Stimulated activated effector memory CD8-positive, alpha-beta T cell treated with anti-CD3 and anti-CD28 coated beads, Interleukin-12 subunit alpha, Interleukin-12 subunit beta, amount 100 ng/mL, for 72 hours (primary cell): ENCODE results near the gene MOGAT3.

ENCODE experiments used
- ATAC-seq: fragments of 150-1000 bp; cut with Tn5 transposase; 2 replicates; pipeline ENCODE4 v1.10.0; 2021
- DNase-seq, 2 donors: peaks; one replicate each; pipeline ENCODE4 v3.0.0; 2021 to 2022; ENCODE audit warnings: low spot score in 2 of 2
- H3K27ac Mint-ChIP-seq: one replicate; pipeline ENCODE4 v1.8.0; 2022; ENCODE audit warnings: mild to moderate bottlenecking, mixed read lengths
- H3K36me3 Mint-ChIP-seq: one replicate; pipeline ENCODE4 v1.8.0; 2022; ENCODE audit warnings: mild to moderate bottlenecking, mixed read lengths
- H3K4me1 Mint-ChIP-seq: one replicate; pipeline ENCODE4 v1.8.0; 2022; ENCODE audit warnings: mixed read lengths
- H3K4me3 Mint-ChIP-seq: one replicate; pipeline ENCODE4 v1.8.0; 2022; ENCODE audit warnings: mild to moderate bottlenecking, mixed read lengths
- H3K9me3 Mint-ChIP-seq: one replicate; pipeline ENCODE4 v1.8.0; 2022; ENCODE audit warnings: mixed read lengths

The MOGAT3 gene

GRCh38 chr7:101172854-101173751, 27.7 kb downstream of the MOGAT3 start:
- H3K4me1 Mint-ChIP-seq = peaks cover 65% of the 10 kb centered on the region
- H3K36me3 Mint-ChIP-seq = peaks cover 6% of the 10 kb centered on the region
- DNase-seq = no peak
- peak; percentile 34 for ATAC-seq
- peak overlapping the region; percentile 60 for H3K4me3 Mint-ChIP-seq
- H3K27ac Mint-ChIP-seq = no peak overlapping the region
- H3K9me3 Mint-ChIP-seq = no peaks in the 10 kb centered on the region

- ATAC-seq = no peak
Measured at GRCh38 chr7:101172005-101172853, 28.6 kb downstream of the MOGAT3 start.

GRCh38 chr7:101171442-101171837, 29.4 kb downstream of the MOGAT3 start:
- no peaks in the 10 kb centered on the region for H3K9me3 Mint-ChIP-seq
- peaks cover 79% of the 10 kb centered on the region for H3K4me1 Mint-ChIP-seq
- peak overlapping the region; percentile 34 for H3K4me3 Mint-ChIP-seq
- H3K36me3 Mint-ChIP-seq = peaks cover 6% of the 10 kb centered on the region
- DNase-seq (no peak), ATAC-seq (no peak)
- H3K27ac Mint-ChIP-seq = no peak overlapping the region

More at GRCh38 chr7:101172005-101172853, 28.6 kb downstream of the MOGAT3 start:
- no peak for DNase-seq
- peak overlapping the region; percentile 60 for H3K4me3 Mint-ChIP-seq
- H3K36me3 Mint-ChIP-seq = peaks cover 6% of the 10 kb centered on the region
- no peaks in the 10 kb centered on the region for H3K9me3 Mint-ChIP-seq
- H3K4me1 Mint-ChIP-seq = peaks cover 72% of the 10 kb centered on the region
- no peak overlapping the region for H3K27ac Mint-ChIP-seq

- ATAC-seq (no peak), DNase-seq (no peak)
- Mint-ChIP-seq H3K27ac (no peak overlapping the region), H3K4me3 (peak overlapping the region; percentile 34), H3K36me3 (peaks cover 8% of the 10 kb centered on the region), H3K9me3 (no peaks in the 10 kb centered on the region), H3K4me1 (peaks cover 85% of the 10 kb centered on the region)
Measured at GRCh38 chr7:101170617-101171441, 30.0 kb downstream of the MOGAT3 start.

GRCh38 chr7:101169838-101170551, 30.8 kb downstream of the MOGAT3 start:
- peak; percentile 55 for ATAC-seq
- H3K4me1 Mint-ChIP-seq = peaks cover 90% of the 10 kb centered on the region
- H3K27ac Mint-ChIP-seq = no peak overlapping the region
- H3K36me3 Mint-ChIP-seq = peaks cover 17% of the 10 kb centered on the region
- no peaks in the 10 kb centered on the region for H3K9me3 Mint-ChIP-seq
- peak overlapping the region; percentile 58 for H3K4me3 Mint-ChIP-seq
- peak; percentile 84 to 94 for DNase-seq

- ATAC-seq (peak; percentile 2), DNase-seq (no peak)
- Mint-ChIP-seq H3K4me3 (peak overlapping the region; percentile 58), H3K36me3 (peaks cover 21% of the 10 kb centered on the region), H3K9me3 (no peaks in the 10 kb centered on the region), H3K4me1 (peaks cover 89% of the 10 kb centered on the region), H3K27ac (no peak overlapping the region)
Measured at GRCh38 chr7:101169110-101169837, 31.6 kb downstream of the MOGAT3 start.

GRCh38 chr7:101168412-101169049, 32.3 kb downstream of the MOGAT3 start:
- Mint-ChIP-seq H3K36me3 (peaks cover 23% of the 10 kb centered on the region), H3K27ac (no peak overlapping the region), H3K4me1 (peaks cover 81% of the 10 kb centered on the region), H3K4me3 (peak overlapping the region; percentile 58), H3K9me3 (no peaks in the 10 kb centered on the region)
- ATAC-seq (no peak), DNase-seq (no peak)

- H3K36me3 Mint-ChIP-seq = peaks cover 27% of the 10 kb centered on the region
Measured at GRCh38 chr7:101167645-101168411, 33.0 kb downstream of the MOGAT3 start.

GRCh38 chr7:101166909-101167644, 33.8 kb downstream of the MOGAT3 start:
- H3K4me1 Mint-ChIP-seq = peaks cover 71% of the 10 kb centered on the region
- H3K4me3 Mint-ChIP-seq = peak overlapping the region; percentile 89
- H3K27ac Mint-ChIP-seq = no peak overlapping the region
- no peaks in the 10 kb centered on the region for H3K9me3 Mint-ChIP-seq
- H3K36me3 Mint-ChIP-seq = peaks cover 27% of the 10 kb centered on the region
- DNase-seq = no peak
- no peak for ATAC-seq

More at GRCh38 chr7:101167645-101168411, 33.0 kb downstream of the MOGAT3 start:
- Mint-ChIP-seq H3K27ac (no peak overlapping the region), H3K4me1 (peaks cover 74% of the 10 kb centered on the region), H3K9me3 (no peaks in the 10 kb centered on the region), H3K4me3 (peak overlapping the region; percentile 58)
- ATAC-seq (no peak), DNase-seq (no peak)

GRCh38 chr7:101166648-101166908, 34.3 kb downstream of the MOGAT3 start:
- ATAC-seq = no peak
- H3K9me3 Mint-ChIP-seq = no peaks in the 10 kb centered on the region
- no peak overlapping the region for H3K27ac Mint-ChIP-seq
- peaks cover 66% of the 10 kb centered on the region for H3K4me1 Mint-ChIP-seq
- H3K4me3 Mint-ChIP-seq = peak overlapping the region; percentile 89
- DNase-seq = no peak
- H3K36me3 Mint-ChIP-seq = peaks cover 27% of the 10 kb centered on the region

GRCh38 chr7:101165958-101166647, 34.7 kb downstream of the MOGAT3 start:
- DNase-seq (no peak), ATAC-seq (no peak)
- Mint-ChIP-seq H3K36me3 (peaks cover 27% of the 10 kb centered on the region), H3K4me3 (peak overlapping the region; percentile 89), H3K27ac (peak overlapping the region; percentile 86), H3K4me1 (peaks cover 62% of the 10 kb centered on the region), H3K9me3 (no peaks in the 10 kb centered on the region)
